Large intestine (tissue), 3 donors: ENCODE results near the gene IL23A. TPM values are rescaled to one million over a fixed set of nuclear protein-coding genes. Genes with fewer than 3 reads are reported as not detected.

Experiments used
- DNase-seq, 2 donors: peaks; one replicate each; pipeline versions ENCODE4 v3.0.0 to v3.0.0-alpha.2; 2013
- H3K27ac ChIP-seq: one replicate; pipeline ENCODE4 v1.5.1; 2013; ENCODE audit warnings: low read length
- H3K27me3 ChIP-seq: 2 replicates; pipeline ENCODE4 v1.6.1; 2013; ENCODE audit warnings: low read length; ENCODE audit not compliant: control insufficient read depth, insufficient read depth
- H3K36me3 ChIP-seq: 2 replicates; pipeline ENCODE4 v1.6.1; 2013; ENCODE audit warnings: low read length; ENCODE audit not compliant: control insufficient read depth, insufficient read depth
- H3K4me1 ChIP-seq: one replicate; pipeline ENCODE4 v1.6.1; 2013; ENCODE audit warnings: low read length; ENCODE audit not compliant: control insufficient read depth, insufficient read depth
- H3K4me3 ChIP-seq: one replicate; pipeline ENCODE4 v1.5.1; 2013; ENCODE audit warnings: low read length
- H3K9me3 ChIP-seq: one replicate; pipeline ENCODE4 v1.6.1; 2013; ENCODE audit warnings: mild to moderate bottlenecking, low read depth, low read length, moderate library complexity; ENCODE audit not compliant: control insufficient read depth
- WGBS: methylation state at CpG from one replicate; pipeline ENCODE4 v1.1.5; 2013; ENCODE audit warnings: low lambda C conversion rate; ENCODE audit not compliant: insufficient coverage; 5-methylcytosine and 5-hydroxymethylcytosine counted together
- polyA plus RNA-seq: library from polyadenylated mRNA; unstranded; fragments of 120-200 nt; gene quantifications from one replicate; pipeline ENCODE4 v1.2.1, GENCODE V29; 2013

IL23A gene
- polyA plus RNA-seq, 1 donor = 0.75 TPM

DNA sequence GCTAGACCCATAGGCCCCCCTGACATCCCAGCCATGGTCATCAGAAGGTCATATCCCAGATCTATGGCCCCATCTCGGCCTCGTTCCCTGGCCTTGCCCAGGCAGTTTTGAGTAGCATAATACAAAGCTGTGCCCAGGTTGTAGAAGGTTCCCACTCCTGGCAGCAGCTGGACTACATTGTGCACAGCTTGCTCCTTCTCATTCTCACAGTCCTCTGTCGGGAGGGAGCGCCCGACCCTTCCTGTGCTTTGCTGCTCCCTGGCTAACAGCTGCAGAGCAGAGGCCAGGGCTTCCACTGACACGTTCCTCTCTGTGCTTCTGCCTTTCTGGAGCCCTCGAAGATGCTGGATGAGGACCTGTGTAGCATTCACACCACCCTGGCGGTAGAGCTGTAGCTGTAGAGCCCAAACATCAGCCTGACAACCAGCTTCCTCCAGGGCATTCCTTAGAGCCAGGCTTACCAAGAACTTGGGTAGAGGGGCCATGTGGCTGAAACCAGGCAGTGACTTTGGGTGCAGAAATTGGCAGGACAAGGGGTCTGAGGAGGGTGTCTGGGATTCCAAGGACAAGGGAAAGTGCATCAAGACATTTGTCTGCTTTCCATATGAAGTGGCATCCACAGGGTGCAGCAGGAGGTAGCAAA, 22.9 kb downstream of the IL23A start:
- no CpG with 5 or more reads among the region's 8 CpGs for WGBS
- no peak overlapping the region for H3K4me3 ChIP-seq
- no peaks in the 10 kb centered on the region for H3K27me3 ChIP-seq
- no peaks in the 10 kb centered on the region for H3K9me3 ChIP-seq
- H3K27ac ChIP-seq = no peak overlapping the region
- no peak for DNase-seq
- no peaks in the 10 kb centered on the region for H3K36me3 ChIP-seq
- H3K4me1 ChIP-seq = peaks cover 8% of the 10 kb centered on the region

GRCh38 chr12:56362130-56363059, 23.7 kb downstream of the IL23A start, which contains the start of gene APOF:
Gene APOF (minus strand): TSS chr12:56362857. CDS start chr12:56362745, 112 bp downstream.
- WGBS = 60% methylated on average over 1 of the region's 10 CpGs
- Histone ChIP-seq H3K4me1 (peaks cover 8% of the 10 kb centered on the region), H3K4me3 (no peak within 1 kb of the TSS), H3K27me3 (no peaks in the 10 kb centered on the region), H3K9me3 (no peaks in the 10 kb centered on the region), H3K36me3 (no peaks in the 10 kb centered on the region), H3K27ac (no peak within 1 kb of the TSS)
- DNase-seq = no peak

DNA sequence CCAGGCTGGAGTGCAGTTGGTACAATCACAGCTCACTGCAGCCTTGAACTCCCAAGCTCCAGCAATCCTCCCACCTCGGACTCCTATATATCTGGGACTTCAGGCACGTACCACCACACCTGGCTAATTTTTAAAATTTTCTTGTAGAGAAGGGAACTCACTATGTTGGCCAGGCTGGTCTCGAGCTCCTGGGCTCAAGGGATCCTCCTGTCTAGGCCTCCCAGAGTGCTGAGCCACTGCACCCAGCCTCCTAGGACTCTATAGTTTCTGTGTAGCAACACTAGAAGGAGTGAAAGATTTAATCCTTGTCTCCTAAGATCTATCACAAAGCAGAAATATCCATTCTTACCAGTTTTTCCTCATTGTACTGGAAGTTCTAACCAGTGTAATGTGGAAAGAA, 28.3 kb downstream of the IL23A start:
- H3K36me3 ChIP-seq = no peaks in the 10 kb centered on the region
- DNase-seq = no peak
- no peaks in the 10 kb centered on the region for H3K27me3 ChIP-seq
- no peaks in the 10 kb centered on the region for H3K4me1 ChIP-seq
- no peak overlapping the region for H3K27ac ChIP-seq
- H3K9me3 ChIP-seq = no peaks in the 10 kb centered on the region
- H3K4me3 ChIP-seq = no peak overlapping the region
- no CpG with 5 or more reads among the region's 3 CpGs for WGBS

DNA sequence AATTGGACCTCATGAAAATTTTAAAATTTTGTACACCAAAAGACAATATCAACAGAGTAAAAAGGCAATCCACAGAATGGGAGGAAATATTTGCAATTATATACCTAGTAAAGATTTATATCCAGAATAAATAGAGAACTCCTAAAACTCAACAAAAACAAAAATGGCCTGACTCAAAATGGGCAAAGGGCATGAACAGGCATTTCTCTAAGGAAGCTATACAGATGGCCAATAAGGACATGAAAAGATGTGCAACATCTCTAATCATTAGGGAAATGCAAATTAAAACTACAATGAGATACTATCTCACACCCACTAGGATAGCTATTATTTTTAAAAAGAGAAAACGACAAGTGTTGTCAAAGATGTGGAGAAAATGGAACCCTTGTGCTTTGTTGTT, 34.8 kb downstream of the IL23A start:
- H3K4me1 ChIP-seq = peaks cover 11% of the 10 kb centered on the region
- peaks cover 3% of the 10 kb centered on the region for H3K9me3 ChIP-seq
- WGBS = no CpG with 5 or more reads among the region's 1 CpG
- H3K27ac ChIP-seq = no peak overlapping the region
- H3K27me3 ChIP-seq = no peaks in the 10 kb centered on the region
- H3K36me3 ChIP-seq = no peaks in the 10 kb centered on the region
- no peak overlapping the region for H3K4me3 ChIP-seq
- no peak for DNase-seq

- H3K27ac ChIP-seq = peak overlapping the region; percentile 66
These were observed 36.3 kb downstream of the IL23A start for GRCh38 chr12:56374726-56375597.

DNA sequence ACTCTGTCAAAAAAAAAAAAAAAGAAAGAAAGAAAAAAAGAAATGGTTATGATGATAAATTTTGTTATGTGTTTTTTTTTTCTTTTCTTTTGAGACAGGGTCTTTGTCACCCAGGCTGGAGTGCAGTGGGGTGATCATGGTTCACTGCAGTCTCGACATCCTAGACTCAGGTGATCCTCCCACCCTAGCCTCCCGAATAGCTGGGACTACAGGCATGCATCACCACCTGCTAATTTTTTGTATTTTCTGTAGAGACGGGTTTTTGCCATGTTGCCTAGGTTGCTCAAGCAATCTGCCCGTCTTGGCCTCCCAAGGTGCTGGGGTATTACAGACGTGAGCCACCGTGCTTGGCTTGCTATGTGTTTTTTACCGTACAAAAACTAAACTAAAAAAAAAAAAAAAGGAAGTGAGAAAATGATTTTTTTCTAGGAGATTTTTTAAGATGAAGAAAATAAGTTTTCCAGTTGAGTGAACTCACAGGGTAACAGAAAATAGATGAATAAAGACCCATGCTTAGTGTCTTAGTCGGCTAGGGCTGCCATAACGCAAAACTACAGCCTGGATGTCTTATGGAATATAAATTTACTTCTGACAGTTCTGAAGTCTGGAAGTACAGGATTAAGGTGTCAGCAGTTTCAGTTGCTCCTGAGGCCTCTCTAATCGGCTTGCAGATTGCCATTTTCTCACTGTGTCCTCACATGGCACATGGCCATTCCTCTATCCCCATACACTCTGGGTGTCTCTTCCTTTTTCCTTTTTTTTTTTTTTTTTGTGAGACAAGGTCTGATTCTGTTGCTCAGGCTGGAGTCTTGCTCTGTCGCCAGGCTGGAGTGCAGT, 37.1 kb downstream of the IL23A start:
- H3K4me3 ChIP-seq = no peak overlapping the region
- no peak for DNase-seq
- H3K36me3 ChIP-seq = no peaks in the 10 kb centered on the region
- H3K4me1 ChIP-seq = peaks cover 11% of the 10 kb centered on the region
- WGBS = 100% methylated on average over 3 of the region's 11 CpGs
- no peaks in the 10 kb centered on the region for H3K27me3 ChIP-seq
- peak overlapping the region; percentile 66 for H3K27ac ChIP-seq
- peaks cover 3% of the 10 kb centered on the region for H3K9me3 ChIP-seq

More at GRCh38 chr12:56374726-56375597, 36.3 kb downstream of the IL23A start:
- Histone ChIP-seq H3K9me3 (peaks cover 3% of the 10 kb centered on the region), H3K36me3 (no peaks in the 10 kb centered on the region), H3K4me3 (no peak overlapping the region), H3K4me1 (peaks cover 11% of the 10 kb centered on the region), H3K27me3 (no peaks in the 10 kb centered on the region)
- DNase-seq = peak; percentile 57 to 81
- 63% methylated on average over 3 of the region's 7 CpGs for WGBS

DNA sequence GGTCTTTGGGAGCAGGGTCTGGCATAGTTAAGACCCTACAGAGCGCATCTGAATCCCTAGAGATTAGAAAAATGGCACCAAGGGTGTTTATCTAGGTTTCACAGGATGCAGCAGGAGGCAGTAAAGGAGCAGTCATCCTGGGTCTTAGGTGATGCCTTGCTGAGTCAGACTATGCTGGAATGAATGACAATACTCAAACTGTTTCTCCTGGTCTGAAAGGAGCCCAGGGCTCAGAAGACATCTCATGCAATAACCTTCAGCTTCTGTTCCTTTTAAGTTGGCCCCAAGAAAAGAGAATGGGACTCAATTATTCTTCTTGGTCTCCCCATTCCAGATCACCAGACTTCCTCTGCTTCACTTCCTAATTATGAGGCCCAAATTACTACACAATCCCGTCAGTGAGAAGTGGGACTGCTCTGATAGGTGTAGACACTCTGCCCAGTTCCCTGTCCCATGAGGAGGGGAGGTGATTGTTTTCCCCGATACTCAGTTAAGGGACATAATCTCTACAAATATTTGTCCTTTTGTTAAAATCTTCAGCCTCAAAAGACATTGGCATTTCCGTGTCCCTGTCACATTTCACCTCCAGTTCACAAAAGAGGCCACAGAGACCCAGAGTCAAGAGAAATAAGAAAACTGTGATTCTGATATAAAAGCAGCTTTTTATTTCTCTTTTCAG, 38.8 kb downstream of the IL23A start:
- 62% methylated on average over 2 of the region's 4 CpGs for WGBS
- H3K27ac ChIP-seq = no peak overlapping the region
- H3K9me3 ChIP-seq = peaks cover 3% of the 10 kb centered on the region

GRCh38 chr12:56377989-56378316, 39.3 kb downstream of the IL23A start:
- no peak overlapping the region for H3K27ac ChIP-seq
- H3K36me3 ChIP-seq = no peaks in the 10 kb centered on the region
- WGBS = 17% methylated on average over 1 of the region's 1 CpG
- no peak for DNase-seq
- H3K9me3 ChIP-seq = peaks cover 3% of the 10 kb centered on the region
- H3K27me3 ChIP-seq = no peaks in the 10 kb centered on the region
- no peak overlapping the region for H3K4me3 ChIP-seq
- H3K4me1 ChIP-seq = peaks cover 11% of the 10 kb centered on the region

More for the DNA sequence above, 38.8 kb downstream of the IL23A start:
- H3K4me3 ChIP-seq = no peak overlapping the region
- DNase-seq = peak; percentile 34 to 50
- peaks cover 11% of the 10 kb centered on the region for H3K4me1 ChIP-seq
- H3K36me3 ChIP-seq = no peaks in the 10 kb centered on the region
- H3K27me3 ChIP-seq = no peaks in the 10 kb centered on the region

DNA sequence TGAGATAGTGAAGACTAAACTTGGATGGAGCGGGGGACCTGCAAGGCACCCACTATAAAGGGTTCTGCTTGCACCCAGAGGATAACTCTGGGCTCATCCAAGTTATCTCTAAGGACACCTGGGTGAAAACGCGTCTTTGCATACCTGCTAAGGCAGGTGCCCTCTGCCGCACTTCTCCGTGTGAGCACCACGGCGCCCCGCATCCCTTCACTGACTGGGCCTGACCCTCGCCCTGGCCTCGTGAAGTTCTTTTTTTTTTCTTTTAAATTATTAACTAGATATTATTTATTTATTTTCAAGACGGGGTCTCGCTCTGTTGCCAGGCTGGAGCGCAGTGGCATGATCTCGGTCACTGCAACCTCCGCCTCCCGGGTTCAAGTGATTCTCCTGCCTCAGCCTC, 43.9 kb downstream of the IL23A start:
- WGBS = 97% methylated on average over 7 of the region's 16 CpGs
- Histone ChIP-seq H3K27me3 (no peaks in the 10 kb centered on the region), H3K9me3 (no peaks in the 10 kb centered on the region), H3K36me3 (no peaks in the 10 kb centered on the region), H3K4me3 (no peak overlapping the region), H3K27ac (no peak overlapping the region), H3K4me1 (no peaks in the 10 kb centered on the region)
- no peak for DNase-seq
